Skeletal muscle cell (primary cell): ENCODE measurements around the gene C11orf21.

Experiments
- DNase-seq: peaks from one replicate; pipeline ENCODE4 v3.0.0-alpha.2; 2010; ENCODE audit warnings: low read depth
- H3K4me3 ChIP-seq: 2 replicates; pipeline ENCODE4 v1.5.1; 2011; ENCODE audit warnings: low read depth, mild to moderate bottlenecking, control low read depth, low read length, moderate library complexity

Gene C11orf21

DNA sequence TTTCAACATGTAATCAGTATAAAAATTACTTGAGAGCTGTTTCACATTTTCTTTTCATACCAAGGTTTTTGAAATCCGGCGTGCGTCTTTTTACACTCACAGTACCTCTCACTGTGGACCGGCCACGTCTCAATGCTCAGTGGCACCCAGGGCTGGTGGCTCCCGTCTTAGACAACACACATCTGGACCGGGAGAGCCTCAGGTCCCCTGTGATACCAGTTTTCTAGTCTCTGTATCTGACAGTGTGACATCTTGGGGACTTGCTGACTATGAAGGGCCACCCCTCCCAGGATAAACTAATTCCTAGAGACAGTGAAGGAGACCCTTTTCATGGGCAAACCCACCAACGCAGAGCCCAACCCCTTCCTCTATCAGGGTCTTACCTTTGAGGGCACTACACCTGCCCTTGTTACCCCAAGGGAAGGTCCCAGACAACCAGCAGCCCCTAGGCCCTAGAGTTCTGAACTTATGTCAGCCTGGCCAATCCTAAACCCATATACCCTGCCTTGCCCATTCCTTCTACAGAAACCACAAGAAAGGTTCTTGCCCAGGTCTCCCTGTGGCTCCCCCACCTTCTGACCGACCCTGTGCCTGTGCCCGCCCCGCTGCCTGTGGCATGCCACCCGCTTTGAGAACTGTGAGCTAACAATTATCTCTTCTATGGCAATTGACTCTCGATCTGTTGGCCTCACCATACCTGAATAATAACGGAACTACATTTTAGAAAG is 25.3 kb downstream of the C11orf21 start:
- H3K4me3 ChIP-seq: no peak overlapping the region
- no peak for DNase-seq

DNA sequence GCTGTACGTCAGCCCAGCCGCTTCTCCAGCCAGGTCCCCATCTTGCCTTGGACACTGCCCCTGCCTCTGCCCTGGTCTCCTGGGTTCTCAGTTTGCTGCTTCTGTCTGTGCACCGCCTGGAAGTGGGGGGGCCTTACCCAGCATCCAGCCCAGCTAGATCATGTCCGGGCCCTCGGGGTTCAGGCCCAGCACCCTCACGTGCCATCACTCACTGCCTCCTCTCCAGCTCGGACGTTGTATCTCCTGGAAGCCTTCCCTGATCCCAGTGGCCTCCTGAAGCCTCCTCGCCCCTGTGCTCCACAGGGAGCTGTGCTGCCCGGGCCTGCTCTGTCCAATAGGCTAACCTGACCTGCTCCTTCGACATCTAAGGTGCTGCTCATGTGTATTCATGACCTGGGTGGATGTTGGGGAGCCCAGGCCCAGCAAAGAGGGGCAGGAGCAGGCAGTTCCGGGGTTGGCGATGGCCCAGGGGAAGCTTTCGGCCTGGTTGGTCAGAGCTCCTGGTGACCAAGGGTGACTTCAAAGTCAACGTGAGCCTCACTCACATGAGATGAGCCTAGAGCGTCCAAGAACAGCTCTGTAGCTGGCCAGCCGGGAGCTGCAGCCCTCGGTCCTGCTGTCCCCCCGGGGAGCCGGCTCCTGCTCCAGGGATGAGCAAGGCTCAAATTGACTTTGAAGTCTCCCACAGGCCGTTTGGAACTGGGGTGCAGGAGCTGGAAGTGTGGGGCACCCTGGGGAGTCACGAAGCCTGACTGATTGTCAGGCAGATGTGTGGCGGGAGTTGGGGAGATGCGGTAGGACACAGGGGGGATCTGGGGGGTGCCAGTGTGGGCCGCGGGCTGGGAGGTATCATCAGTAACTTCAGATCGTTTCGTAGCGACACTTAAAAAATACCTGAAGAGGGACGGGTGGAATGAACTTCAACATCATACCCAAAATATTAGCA is 26.1 kb downstream of the C11orf21 start:
- DNase-seq: no peak
- H3K4me3 ChIP-seq: no peak overlapping the region

DNA sequence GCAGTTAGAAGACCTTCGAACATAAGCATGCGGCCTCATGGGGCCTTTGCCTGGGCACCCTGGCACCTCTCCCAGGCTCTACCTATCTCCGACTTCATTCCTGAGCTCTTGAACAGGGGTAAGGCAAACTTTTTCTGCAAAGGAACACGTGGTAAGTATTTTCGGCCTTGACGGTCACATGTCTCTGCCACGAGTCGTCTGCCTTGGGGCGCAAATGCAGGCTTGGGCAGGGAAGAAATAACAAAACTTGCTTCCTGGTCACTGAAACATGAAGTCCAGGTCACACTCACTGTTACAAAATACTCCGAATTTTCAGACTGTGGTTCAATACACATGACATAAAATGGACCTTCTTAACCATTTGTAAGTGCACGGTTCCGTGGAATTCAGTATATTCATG is 27.9 kb downstream of the C11orf21 start:
- DNase-seq: no peak

DNA sequence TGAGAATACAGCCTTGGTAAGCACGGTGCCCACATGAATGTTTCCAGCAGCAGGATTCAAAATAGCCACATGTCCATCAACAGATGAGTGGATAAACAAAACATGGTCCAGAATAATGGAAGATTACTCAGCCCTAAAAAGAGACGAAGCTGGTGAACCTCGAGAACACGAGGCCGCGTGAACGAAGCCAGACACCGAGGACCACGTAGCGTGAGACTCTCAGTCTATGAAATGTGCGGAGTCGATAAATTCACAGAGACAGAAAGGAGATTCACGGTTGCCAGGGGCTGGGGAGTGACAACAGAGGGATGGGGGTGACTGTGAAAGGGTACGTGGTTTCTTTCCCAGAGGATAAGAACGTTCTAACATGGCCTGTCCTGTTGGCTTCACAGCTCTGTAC is 28.4 kb downstream of the C11orf21 start:
- no peak for DNase-seq
- no peak overlapping the region for H3K4me3 ChIP-seq

More for the DNA sequence above, 27.9 kb downstream of the C11orf21 start:
- H3K4me3 ChIP-seq: no peak overlapping the region

DNA sequence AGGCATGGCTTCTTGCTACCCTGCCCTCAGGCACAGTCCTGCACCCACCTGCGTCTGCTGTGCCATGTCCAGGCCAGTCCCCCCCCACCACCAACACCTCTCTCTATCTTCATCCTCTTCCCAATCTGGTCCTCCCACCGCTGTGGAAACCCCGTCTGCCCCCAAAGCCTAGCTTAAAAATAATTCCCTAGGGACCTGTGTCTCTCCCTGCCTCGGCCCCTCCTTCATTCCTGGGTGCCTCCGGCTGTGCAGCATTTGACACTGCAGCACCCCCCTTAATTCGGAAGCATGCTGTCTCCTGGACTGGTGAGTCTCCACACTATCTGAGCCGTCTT is 28.8 kb downstream of the C11orf21 start:
- no peak for DNase-seq
- no peak overlapping the region for H3K4me3 ChIP-seq

DNA sequence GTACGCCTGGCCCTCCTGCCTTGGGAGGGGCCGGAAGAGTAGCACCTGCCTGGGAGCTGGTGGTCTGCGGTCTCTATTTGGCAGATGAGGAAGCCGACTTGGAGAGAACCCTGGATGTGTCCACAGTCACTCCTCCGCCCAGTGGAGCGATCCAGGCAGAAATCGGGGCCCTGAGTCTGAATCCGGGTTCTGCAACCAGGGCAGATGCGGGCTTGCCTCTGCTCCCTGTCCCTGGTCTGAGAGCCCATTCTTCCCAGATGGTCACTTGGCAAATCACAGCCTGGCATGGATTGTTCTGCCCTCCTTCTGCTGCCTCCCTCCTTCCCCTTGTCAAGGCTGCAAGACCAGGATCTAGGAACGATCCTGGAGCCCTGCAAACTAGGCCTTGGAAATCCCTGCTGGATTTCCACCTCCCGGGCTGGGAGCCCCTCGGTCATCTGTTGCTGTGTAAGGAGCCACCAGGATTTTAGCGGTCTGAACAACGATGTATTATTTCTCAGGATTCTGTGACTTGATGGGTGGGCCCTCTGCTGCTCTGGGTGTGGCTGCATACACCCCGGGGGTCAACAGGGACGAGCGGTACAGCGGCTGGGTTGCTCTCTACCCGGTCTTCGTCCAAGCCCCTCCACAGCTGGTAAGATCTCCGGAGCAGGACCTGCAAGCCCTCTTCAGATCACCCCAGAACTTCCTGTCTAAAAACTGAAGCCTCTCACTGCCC is 29.3 kb downstream of the C11orf21 start:
- no peak overlapping the region for H3K4me3 ChIP-seq
- DNase-seq: no peak

DNA sequence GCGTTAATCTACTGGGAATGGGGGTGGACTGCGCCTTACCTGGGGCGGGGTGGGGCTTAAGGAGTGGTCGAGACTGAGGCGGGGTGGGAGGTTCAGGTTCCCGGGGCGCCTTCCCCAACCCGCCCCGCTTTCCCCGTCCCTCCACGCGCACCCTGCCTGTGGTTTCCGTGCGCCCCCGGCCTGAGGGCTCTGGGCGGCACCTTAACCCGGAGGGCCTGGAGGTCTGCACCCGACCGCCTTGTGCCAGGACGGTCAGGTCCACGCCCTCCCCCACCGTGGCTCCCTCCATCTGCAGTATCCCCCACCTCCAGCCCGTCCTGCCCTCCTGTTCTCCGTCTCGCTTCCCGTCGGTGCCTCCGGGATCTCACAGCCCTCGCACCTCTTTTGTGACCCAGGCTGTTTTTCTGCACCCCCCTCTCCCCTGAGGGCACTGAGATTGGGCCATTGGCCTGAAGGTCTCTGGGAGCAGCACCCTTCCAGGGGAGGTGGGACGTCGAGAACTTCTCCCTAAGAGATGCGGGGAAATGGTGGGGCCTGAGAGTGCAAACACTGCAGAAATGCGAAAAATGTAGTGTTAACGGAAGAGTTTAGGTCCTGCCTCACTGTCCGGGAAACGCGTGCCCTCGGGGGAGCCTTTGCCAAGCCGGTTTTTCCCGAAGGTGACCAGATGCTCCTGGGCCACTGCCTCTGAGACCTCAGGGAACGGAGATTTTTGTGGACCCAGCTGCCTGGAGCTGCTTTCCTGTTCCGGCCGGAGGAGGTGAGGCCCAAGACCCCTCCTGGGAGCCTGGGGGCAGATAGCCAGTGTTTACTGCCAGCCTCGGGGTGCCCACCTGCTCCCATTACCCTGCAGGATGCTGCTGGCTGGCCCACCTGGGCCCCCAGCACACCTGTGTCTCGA is 30.1 kb downstream of the C11orf21 start:
- no peak for DNase-seq
- no peak overlapping the region for H3K4me3 ChIP-seq

DNA sequence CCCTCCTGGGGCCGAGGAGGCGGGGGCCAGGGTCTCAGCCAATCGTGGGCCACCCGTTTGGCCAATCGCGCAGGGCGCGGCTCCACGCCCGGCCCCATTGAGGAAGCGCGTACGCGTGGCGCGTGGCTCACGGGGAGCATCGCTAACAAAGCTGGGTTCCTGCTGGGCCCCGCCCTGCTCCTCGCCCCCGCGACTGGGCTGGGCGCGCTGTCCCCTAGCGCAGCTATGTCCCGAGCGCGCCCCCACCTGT is 30.7 kb downstream of the C11orf21 start:
- no peak for DNase-seq
- no peak overlapping the region for H3K4me3 ChIP-seq

DNA sequence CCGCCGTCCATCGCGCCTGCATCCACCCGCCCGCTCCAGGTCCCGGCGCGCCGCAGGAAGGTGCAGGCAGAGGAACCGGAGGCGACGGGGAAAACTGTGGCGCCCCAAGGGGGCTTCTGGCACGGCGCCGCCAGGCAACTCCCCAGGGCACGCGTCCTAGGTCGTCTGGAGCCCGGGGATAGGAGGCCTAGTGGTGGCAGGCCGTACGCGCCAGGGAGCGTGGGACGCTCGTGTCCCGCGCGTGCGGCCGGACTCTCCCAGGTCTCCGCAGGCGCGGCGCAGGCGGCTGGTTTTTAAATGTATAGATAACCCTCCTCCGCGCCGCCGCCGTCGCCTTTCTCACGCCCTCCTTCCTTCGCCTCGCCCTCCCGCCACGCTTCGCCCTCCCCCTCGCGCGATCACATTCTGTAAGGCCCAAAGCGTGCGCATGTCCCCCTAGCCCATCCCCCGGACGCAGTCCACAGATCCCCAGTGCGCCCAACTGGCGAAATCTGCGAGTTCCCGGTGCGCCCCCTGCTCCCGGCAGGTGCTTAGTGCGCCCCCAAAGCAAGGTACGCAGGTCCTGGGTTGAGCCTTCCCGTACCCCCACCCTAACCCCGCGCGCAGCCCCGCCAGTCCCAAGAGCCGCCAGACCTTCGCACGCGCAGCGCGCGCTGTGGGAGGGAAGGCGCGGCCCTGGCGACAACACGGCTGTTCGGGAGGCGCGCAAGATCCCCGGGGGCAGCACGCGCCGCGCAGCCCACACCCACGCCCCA is 31.2 kb downstream of the C11orf21 start, which contains the start of gene ASCL2:
Gene ASCL2 (minus strand): TSS at position 267 of the 755 bp plus-strand sequence. CDS start 256 bp downstream, at position 11.
- DNase-seq: no peak

DNA sequence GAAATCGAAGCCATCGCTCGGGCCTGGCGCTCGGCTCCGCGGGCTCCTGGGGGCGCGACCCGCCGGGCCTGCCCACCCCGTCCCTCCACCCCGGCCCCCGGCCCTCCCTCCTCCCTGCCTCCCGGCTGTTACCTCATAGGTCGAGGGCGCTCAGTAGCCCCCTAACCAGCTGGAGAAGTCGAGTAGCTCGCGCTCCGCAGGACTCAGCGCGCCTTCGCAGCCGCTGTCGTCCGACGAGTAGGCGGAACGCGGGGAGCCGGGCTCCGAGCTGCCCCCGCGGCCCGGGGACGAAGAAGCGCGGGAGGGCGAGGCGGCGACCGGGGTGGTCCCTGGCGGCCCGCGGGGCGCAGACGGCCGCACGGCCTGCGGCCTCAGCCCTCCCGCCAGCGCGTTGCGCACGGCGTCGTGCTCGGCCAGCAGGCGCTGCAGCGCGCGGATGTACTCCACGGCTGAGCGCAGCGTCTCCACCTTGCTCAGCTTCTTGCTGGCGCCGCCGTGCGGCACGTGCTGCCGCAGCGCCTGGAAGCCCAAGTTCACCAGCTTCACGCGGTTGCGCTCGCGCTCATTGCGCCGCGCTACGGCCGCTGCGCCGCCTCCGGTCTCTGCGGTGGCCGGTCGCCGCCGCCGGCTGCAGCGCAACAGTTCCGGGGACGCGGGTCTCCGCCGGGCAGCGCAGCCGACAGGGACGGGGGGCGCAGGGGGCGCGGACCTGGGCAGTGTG is 32.0 kb downstream of the C11orf21 start:
- peak overlapping the region; percentile 39 for H3K4me3 ChIP-seq
- no peak for DNase-seq

More for the DNA sequence above, 31.2 kb downstream of the C11orf21 start, which contains the start of gene ASCL2:
- peak within 1 kb of the TSS; percentile 39 for H3K4me3 ChIP-seq

DNA sequence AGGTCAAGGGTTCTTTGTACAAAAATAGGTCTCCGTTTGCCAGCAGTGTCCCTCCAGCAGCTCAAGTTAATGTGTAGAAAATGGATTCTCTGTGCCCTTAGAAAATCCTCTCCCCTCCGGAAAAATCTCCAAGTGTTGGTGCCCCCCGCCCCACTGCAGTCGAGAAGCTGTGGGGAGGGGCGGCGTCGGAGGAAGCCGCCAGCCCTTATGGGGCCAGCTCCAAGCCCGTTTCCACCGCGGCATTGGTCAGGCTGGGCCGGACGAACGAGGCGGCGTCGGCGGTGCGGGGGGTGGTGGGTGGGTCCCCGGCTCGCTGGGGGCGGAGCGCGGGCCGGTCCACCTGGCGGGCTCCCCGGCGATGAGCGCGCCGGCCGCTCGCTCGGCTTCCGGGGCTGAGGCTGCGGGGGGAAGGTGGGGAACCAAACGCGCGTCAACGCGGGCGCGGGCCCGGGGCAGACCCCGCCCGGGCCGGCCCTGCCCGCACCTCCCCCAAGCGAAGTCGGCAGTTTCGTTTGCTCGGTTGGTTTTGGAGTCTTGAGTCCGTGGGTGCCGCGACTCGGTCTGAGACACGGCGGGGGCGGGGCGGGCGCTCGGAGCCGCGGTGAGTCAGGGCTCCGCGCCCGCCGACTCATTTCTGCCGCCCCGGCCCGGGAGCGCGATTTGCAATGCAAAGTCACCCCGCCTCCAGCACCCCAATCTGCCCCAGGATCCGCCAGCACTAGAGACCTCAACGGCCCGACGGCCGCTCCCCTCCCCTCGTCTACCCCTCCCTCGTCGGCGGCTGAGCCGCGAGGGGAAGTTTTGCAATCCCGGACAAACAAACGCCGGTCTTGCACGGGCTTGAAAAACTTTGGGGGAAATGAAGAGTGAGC is 32.8 kb downstream of the C11orf21 start:
- H3K4me3 ChIP-seq: peak overlapping the region; percentile 39
- no peak for DNase-seq

DNA sequence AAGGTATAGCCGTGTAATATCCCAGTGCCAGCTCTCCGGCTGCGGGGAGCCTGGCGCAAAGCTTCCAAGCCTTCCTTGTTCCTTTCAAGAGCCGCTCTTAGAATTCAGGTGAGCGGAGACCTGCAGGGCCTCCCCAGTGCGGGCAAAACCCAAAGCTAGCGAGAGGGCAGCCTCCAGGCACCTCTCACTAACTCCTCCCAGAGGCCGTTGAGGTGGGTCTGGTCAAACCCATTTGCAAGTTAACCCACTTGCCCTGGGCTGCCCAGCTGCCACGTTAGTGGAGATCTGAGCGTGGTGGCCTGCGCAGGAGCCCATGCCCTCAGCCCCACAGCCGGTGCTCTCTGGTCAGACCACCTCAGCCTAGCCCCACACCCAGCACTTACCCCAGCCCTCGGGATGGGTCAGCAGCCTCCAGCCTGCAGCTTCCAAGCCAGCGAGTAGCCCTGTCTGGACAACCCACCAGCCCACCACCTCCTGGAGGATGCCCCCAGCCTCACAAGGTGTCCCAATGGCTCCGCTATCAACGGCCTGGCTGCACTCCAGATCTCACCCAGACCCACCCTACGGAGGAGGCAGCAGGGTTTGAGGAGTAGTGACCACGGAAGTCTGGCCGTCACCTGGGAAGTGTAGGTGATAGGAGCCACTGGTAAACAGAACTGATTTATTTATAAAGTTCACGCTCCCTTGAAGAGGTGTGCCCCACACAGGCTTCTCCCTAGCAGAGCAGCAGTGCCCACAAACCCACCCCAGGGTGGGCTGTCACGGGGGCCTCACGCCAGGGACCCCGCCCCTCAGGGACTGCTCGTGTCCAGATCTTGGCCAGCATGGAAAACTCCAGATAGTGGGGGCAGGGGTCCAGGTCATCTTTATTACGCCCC is 33.6 kb downstream of the C11orf21 start:
- DNase-seq: no peak
- no peak overlapping the region for H3K4me3 ChIP-seq

DNA sequence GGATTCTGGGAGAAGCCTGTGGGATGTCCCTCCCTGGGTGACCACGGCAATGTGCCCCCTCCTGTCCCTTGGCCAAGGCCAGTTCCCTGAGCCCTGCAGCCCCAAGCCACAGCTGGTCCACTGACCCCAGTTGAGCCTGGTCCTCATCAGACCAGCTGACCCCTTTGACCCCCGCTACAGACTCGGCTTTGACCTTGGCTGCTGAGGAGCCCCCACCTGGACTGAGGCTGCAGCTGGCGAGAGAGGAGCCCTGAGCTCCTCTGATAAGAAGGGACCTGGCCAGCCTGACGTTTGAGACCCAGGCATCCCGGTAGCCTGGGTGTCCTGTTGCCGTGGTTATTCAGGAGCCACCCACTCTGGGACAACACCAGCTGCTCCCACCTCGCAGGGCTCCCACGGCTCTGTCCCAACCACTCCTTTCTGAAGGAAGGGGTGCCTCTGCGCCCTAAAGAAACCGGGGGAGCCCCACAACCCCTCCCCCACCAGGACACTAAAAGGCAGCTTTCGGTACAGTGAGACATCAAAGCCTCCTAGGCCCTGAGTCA is 34.3 kb downstream of the C11orf21 start:
- DNase-seq: no peak
- no peak overlapping the region for H3K4me3 ChIP-seq

DNA sequence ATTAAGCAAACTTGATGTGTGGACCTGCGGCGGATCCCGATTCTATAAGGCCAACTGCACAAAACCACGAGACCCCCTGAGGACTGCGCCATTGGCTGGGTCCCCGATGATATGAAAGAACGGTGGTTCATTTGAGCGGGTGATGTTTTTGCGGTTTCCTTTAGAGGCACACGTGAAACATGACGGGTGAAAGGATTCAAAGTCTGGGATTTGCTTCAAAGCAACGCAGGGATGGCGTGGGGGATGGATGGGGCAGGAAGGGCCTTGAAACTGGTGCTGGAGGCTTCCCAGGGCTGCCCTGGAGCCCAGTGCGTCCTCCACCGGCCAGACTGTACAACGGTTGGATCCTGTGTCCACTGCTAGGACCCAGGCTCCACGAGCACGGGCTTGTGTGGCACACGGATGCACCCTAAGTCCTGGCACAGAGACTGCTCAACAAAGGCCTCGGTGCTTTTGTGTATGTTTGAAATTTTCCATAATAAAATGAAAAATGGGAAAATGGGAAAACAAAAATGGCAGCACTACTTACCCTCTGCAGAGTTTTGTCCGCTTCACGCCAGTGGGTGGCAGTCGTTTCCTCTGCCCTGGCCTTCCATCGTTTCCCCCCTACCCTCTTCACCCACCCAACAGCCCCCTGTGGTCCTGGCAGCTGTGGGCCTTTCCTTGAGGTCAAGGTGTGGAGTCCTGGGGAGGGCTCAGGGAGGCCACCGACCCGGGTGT is 35.0 kb downstream of the C11orf21 start:
- no peak for DNase-seq

DNA sequence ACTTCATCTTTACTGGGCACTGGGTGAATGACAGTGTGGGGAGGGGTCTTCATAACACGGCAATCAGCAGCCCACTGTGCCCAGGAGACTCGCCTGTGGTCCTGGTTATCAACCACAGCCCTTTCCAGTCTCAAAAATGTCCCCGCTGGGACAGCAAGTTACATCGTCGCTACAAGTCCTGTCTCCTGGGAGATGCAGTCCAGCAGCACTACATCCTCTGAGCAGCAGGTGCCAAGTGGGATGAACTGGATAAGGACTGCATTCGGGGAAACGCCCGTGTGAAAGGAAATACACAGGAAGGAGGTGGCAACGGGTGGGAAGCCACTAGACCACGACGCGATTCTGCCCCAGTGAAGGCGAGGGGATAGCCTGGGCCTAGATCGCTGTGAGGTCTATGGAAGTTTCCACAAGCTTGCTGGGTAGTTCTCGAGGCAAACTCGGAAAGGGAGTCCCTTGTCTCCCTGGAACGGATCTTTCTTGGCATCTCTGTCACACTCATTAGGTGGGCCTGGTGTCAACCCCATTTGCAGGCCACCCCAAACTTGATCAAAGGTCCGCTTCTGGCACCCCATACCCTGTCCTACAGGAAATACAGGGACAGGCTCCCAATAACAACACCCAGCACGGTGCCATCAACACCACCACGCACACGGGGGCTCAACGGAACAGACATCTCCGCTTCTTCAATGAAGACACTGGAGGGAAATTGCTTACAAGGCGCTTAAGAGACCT is 35.7 kb downstream of the C11orf21 start:
- no peak overlapping the region for H3K4me3 ChIP-seq
- no peak for DNase-seq

More for the DNA sequence above, 35.0 kb downstream of the C11orf21 start:
- no peak overlapping the region for H3K4me3 ChIP-seq
